Progenitor cell of endocrine pancreas (in vitro differentiated cells): ENCODE measurements around the gene ELAVL1. TPM values are rescaled to one million over a fixed set of nuclear protein-coding genes. Genes with fewer than 3 reads are reported as not detected.
A peak's percentile ranks its signal among the peaks of the same experiment; 100 is the strongest.

ENCODE experiments used
- DNase-seq: peaks from one replicate; pipeline ENCODE4 v3.0.0; 2021; ENCODE audit warnings: low spot score; ENCODE audit not compliant: unreplicated experiment
- H3K27ac Mint-ChIP-seq: 2 replicates; pipeline ENCODE4 v1.8.0; 2021; ENCODE audit warnings: mild to moderate bottlenecking, moderate library complexity, mixed read lengths
- H3K27me3 Mint-ChIP-seq: 2 replicates; pipeline ENCODE4 v1.8.0; 2021; ENCODE audit warnings: mixed read lengths
- H3K36me3 Mint-ChIP-seq: 2 replicates; pipeline ENCODE4 v1.8.0; 2022; ENCODE audit warnings: mixed read lengths; ENCODE audit not compliant: insufficient read depth
- H3K4me1 Mint-ChIP-seq: 2 replicates; pipeline ENCODE4 v1.8.0; 2021; ENCODE audit warnings: low read depth, mixed read lengths
- H3K4me3 Mint-ChIP-seq: 2 replicates; pipeline ENCODE4 v1.8.0; 2021; ENCODE audit warnings: low read depth, mild to moderate bottlenecking, moderate library complexity, mixed read lengths
- H3K9me3 Mint-ChIP-seq: 2 replicates; pipeline ENCODE4 v1.8.0; 2021; ENCODE audit warnings: low read depth, mixed read lengths
- total RNA-seq: library from RNA; stranded (reverse); gene quantifications from 2 replicates; pipeline ENCODE4 v1.2.1, GENCODE V29; 2021
- TF ChIP-seq, protein P1 (sequence below): fragments of 200-600 bp; sonication (generic); IDR thresholded peaks from one replicate; pipeline ENCODE4 v1.5.0; 2021; ENCODE audit warnings: antibody characterized with exemption, mild to moderate bottlenecking; ENCODE audit not compliant: unreplicated experiment

The ELAVL1 gene
- total RNA-seq, 1 donor from 2014 or later = 130 TPM

DNA sequence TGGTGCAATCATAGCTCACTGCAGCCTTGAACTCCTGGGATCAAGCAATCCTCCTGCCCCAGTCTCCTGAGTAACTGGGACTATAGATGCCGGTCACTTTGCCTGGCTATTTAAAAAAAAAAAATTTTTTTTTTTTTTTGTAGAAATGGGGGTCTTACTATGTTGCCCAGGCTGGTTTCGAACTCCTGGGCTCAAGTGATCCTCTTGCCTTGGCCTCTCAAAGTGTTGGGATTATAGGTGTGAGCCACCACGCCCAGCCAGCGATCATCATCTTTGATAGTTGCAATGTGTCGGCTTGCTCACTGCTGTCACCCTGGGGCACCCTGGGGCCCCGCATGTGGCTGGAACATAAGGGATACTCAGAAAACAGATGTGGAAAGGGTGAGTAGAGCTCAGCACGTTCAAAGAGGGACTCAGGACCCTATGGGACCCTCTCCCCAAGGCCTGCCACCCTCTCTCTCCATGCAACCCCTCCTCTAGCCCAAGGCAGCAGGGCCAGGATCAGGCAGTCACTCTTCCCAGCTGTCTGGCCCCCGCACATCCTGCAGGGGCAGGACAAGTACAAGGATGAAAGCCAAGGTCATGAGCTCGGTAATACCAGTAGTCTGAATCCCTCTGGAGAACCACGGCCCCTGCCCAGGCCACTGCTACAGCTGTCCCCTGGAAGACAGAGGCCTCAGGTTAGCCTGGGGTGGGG is 40.6 kb upstream of the ELAVL1 start:
- H3K4me1 Mint-ChIP-seq = no peaks in the 10 kb centered on the region
- H3K27ac Mint-ChIP-seq = no peak overlapping the region
- no peaks in the 10 kb centered on the region for H3K9me3 Mint-ChIP-seq
- H3K27me3 Mint-ChIP-seq = peaks cover 26% of the 10 kb centered on the region
- DNase-seq = no peak
- H3K36me3 Mint-ChIP-seq = no peaks in the 10 kb centered on the region
- no peak overlapping the region for H3K4me3 Mint-ChIP-seq
- TF ChIP-seq, protein P1, sequence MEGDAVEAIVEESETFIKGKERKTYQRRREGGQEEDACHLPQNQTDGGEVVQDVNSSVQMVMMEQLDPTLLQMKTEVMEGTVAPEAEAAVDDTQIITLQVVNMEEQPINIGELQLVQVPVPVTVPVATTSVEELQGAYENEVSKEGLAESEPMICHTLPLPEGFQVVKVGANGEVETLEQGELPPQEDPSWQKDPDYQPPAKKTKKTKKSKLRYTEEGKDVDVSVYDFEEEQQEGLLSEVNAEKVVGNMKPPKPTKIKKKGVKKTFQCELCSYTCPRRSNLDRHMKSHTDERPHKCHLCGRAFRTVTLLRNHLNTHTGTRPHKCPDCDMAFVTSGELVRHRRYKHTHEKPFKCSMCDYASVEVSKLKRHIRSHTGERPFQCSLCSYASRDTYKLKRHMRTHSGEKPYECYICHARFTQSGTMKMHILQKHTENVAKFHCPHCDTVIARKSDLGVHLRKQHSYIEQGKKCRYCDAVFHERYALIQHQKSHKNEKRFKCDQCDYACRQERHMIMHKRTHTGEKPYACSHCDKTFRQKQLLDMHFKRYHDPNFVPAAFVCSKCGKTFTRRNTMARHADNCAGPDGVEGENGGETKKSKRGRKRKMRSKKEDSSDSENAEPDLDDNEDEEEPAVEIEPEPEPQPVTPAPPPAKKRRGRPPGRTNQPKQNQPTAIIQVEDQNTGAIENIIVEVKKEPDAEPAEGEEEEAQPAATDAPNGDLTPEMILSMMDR = no peak

DNA sequence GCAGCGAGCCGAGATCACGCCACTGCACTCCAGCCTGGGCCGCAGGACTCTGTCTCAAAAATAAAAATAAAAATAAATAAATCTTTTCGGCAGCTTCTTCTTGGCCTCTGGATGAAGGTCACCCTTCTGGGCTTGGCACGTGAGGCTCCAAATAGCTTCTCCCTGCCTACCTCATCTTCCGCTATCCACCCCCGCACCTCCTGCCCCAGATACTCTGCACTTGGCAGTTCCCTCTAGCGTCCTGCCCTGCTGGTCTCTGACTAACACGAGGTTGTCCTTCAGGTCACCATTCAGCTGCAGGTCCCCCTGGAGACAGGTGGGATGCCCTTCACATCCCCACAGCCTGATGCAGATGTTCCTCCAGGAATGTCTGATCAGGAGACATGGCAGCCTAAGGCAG is 38.6 kb upstream of the ELAVL1 start:
- no peak overlapping the region for H3K4me3 Mint-ChIP-seq
- H3K36me3 Mint-ChIP-seq = no peaks in the 10 kb centered on the region
- peak overlapping the region; percentile 82 for H3K27ac Mint-ChIP-seq
- DNase-seq = no peak
- peaks cover 22% of the 10 kb centered on the region for H3K27me3 Mint-ChIP-seq
- H3K4me1 Mint-ChIP-seq = no peaks in the 10 kb centered on the region
- TF ChIP-seq, protein P1 = no peak
- no peaks in the 10 kb centered on the region for H3K9me3 Mint-ChIP-seq

DNA sequence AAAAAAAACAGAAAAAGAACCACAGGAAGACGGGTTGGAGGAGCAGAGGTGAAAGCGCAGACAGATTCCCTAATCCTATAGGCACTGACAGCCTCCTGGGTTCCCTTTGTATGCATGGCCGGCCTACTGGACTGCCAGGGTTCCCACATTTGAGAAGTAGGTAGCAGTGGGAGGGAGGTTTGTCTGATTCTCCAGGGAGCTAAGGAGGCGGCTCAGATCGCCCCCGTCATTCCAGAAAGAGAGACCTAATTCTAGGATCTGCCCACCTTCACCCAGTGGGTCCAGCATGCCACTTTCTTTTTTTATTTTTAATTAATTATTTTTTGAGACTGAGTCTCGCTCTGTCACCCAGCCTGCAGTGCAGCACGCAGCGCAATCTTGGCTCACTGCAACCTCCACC is 37.5 kb upstream of the ELAVL1 start:
- H3K27ac Mint-ChIP-seq = no peak overlapping the region
- DNase-seq = no peak
- H3K4me3 Mint-ChIP-seq = no peak overlapping the region
- TF ChIP-seq, protein P1 = no peak
- H3K27me3 Mint-ChIP-seq = peaks cover 16% of the 10 kb centered on the region
- H3K9me3 Mint-ChIP-seq = no peaks in the 10 kb centered on the region
- H3K36me3 Mint-ChIP-seq = no peaks in the 10 kb centered on the region
- no peaks in the 10 kb centered on the region for H3K4me1 Mint-ChIP-seq

DNA sequence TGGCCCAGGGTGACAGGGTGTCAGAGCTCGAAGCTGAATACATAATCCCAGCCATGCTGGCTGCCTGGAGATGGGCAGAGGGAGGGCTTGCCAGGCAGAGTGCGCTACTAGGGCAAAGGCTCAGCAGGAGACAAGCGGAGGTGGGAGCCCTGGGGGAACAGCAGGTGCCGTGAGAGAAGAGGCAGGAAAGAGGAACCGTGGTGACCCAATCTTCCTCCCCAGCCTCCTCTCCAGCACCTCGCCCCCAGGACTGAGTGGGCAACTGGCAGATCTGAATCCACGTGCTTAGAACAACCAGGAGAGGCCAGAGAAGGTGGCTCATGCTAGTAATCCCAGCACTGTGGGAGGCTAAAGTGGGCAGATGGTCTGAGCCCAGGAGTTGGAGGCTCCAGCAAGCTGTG is 36.1 kb upstream of the ELAVL1 start:
- Mint-ChIP-seq H3K4me1 (peaks cover 1% of the 10 kb centered on the region), H3K27me3 (peaks cover 6% of the 10 kb centered on the region), H3K36me3 (no peaks in the 10 kb centered on the region), H3K27ac (no peak overlapping the region), H3K9me3 (no peaks in the 10 kb centered on the region), H3K4me3 (no peak overlapping the region)
- TF ChIP-seq, protein P1 = no peak
- no peak for DNase-seq

DNA sequence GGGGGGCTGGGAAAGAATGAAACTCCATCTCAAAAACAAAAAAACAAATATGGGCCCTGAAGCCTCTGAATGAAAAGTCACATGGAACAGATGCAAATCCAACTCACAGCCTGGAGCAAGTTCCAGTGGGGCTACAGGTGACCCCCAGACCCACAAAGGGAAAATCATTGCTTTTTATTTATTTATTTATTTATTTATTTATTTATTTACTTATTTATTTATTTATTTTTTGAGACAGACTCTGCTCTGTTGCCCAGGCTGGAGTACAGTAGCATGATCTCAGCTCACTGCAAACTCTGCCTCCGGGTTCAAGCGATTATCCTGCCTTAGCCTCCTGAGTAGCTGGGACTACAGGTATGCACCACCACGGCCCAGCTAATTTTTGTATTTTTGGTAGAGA is 33.8 kb upstream of the ELAVL1 start:
- Mint-ChIP-seq H3K4me1 (peaks cover 8% of the 10 kb centered on the region), H3K9me3 (no peaks in the 10 kb centered on the region), H3K36me3 (no peaks in the 10 kb centered on the region), H3K4me3 (no peak overlapping the region), H3K27ac (no peak overlapping the region), H3K27me3 (peaks cover 2% of the 10 kb centered on the region)
- no peak for DNase-seq
- TF ChIP-seq, protein P1 = no peak
